ENCODE measurements around the gene RRAGC.

The RRAGC gene

GRCh38 chr1:38859561-38860453 lies at the start of gene RRAGC:
Gene RRAGC (minus strand): TSS chr1:38859772. CDS start chr1:38859646, 126 bp downstream.
- Histone ChIP-seq H3K27me3 (ENCODE audit: control insufficient read depth, insufficient read depth, low read length) (no peaks in the 10 kb centered on the region), H3K9ac (ENCODE audit: low read length) (peak within 1 kb of the TSS; percentile 83), H3K4me3 (ENCODE audit: low read length) (peak within 1 kb of the TSS; percentile 96), H3K4me1 (ENCODE audit: control insufficient read depth, insufficient read depth, low read length) (peaks cover 9% of the 10 kb centered on the region), H3K36me3 (ENCODE audit: control insufficient read depth, insufficient read depth, low read length) (peaks cover 11% of the 10 kb centered on the region), H3K27ac (ENCODE audit: low read depth, low read length) (peak within 1 kb of the TSS; percentile 81)

GRCh38 chr1:38908821-38909220 lies 49.2 kb upstream of the RRAGC start:
- Histone ChIP-seq H3K4me1 (ENCODE audit: control insufficient read depth, insufficient read depth, low read length) (no peaks in the 10 kb centered on the region), H3K36me3 (ENCODE audit: control insufficient read depth, insufficient read depth, low read length) (no peaks in the 10 kb centered on the region), H3K27me3 (ENCODE audit: control insufficient read depth, insufficient read depth, low read length) (no peaks in the 10 kb centered on the region), H3K27ac (ENCODE audit: low read depth, low read length) (no peak overlapping the region), H3K9ac (ENCODE audit: low read length) (no peak overlapping the region), H3K4me3 (ENCODE audit: low read length) (no peak overlapping the region)

- Histone ChIP-seq H3K27ac (ENCODE audit: low read depth, low read length) (no peak overlapping the region), H3K4me1 (ENCODE audit: control insufficient read depth, insufficient read depth, low read length) (no peaks in the 10 kb centered on the region), H3K9ac (ENCODE audit: low read length) (no peak overlapping the region), H3K4me3 (ENCODE audit: low read length) (no peak overlapping the region), H3K27me3 (ENCODE audit: control insufficient read depth, insufficient read depth, low read length) (no peaks in the 10 kb centered on the region), H3K36me3 (ENCODE audit: control insufficient read depth, insufficient read depth, low read length) (no peaks in the 10 kb centered on the region)
Observed at GRCh38 chr1:38905985-38906384, 46.4 kb upstream of the RRAGC start.

GRCh38 chr1:38899560-38899959 lies 40.0 kb upstream of the RRAGC start:
- no peaks in the 10 kb centered on the region for H3K4me1 ChIP-seq (ENCODE audit: control insufficient read depth, insufficient read depth, low read length)
- no peaks in the 10 kb centered on the region for H3K27me3 ChIP-seq (ENCODE audit: control insufficient read depth, insufficient read depth, low read length)
- H3K27ac ChIP-seq (ENCODE audit: low read depth, low read length) = no peak overlapping the region
- H3K4me3 ChIP-seq (ENCODE audit: low read length) = no peak overlapping the region
- H3K36me3 ChIP-seq (ENCODE audit: control insufficient read depth, insufficient read depth, low read length) = no peaks in the 10 kb centered on the region
- H3K9ac ChIP-seq (ENCODE audit: low read length) = no peak overlapping the region

- Histone ChIP-seq H3K4me3 (ENCODE audit: low read length) (no peak overlapping the region), H3K4me1 (ENCODE audit: control insufficient read depth, insufficient read depth, low read length) (no peaks in the 10 kb centered on the region), H3K9ac (ENCODE audit: low read length) (no peak overlapping the region), H3K36me3 (ENCODE audit: control insufficient read depth, insufficient read depth, low read length) (no peaks in the 10 kb centered on the region), H3K27ac (ENCODE audit: low read depth, low read length) (no peak overlapping the region), H3K27me3 (ENCODE audit: control insufficient read depth, insufficient read depth, low read length) (no peaks in the 10 kb centered on the region)
Observed at GRCh38 chr1:38898653-38899230, 39.2 kb upstream of the RRAGC start.

- H3K4me3 ChIP-seq (ENCODE audit: low read length) = no peak overlapping the region
- H3K36me3 ChIP-seq (ENCODE audit: control insufficient read depth, insufficient read depth, low read length) = peaks cover 3% of the 10 kb centered on the region
- no peak overlapping the region for H3K9ac ChIP-seq (ENCODE audit: low read length)
- H3K27me3 ChIP-seq (ENCODE audit: control insufficient read depth, insufficient read depth, low read length) = no peaks in the 10 kb centered on the region
- no peaks in the 10 kb centered on the region for H3K4me1 ChIP-seq (ENCODE audit: control insufficient read depth, insufficient read depth, low read length)
- H3K27ac ChIP-seq (ENCODE audit: low read depth, low read length) = no peak overlapping the region
Observed at GRCh38 chr1:38896169-38896568, 36.6 kb upstream of the RRAGC start.

- Histone ChIP-seq H3K27me3 (ENCODE audit: control insufficient read depth, insufficient read depth, low read length) (no peaks in the 10 kb centered on the region), H3K9ac (ENCODE audit: low read length) (no peak overlapping the region), H3K27ac (ENCODE audit: low read depth, low read length) (no peak overlapping the region), H3K4me1 (ENCODE audit: control insufficient read depth, insufficient read depth, low read length) (no peaks in the 10 kb centered on the region), H3K4me3 (ENCODE audit: low read length) (no peak overlapping the region), H3K36me3 (ENCODE audit: control insufficient read depth, insufficient read depth, low read length) (peaks cover 3% of the 10 kb centered on the region)
Observed at GRCh38 chr1:38892976-38893375, 33.4 kb upstream of the RRAGC start.

- Histone ChIP-seq H3K4me1 (ENCODE audit: control insufficient read depth, insufficient read depth, low read length) (no peaks in the 10 kb centered on the region), H3K36me3 (ENCODE audit: control insufficient read depth, insufficient read depth, low read length) (peaks cover 3% of the 10 kb centered on the region), H3K27ac (ENCODE audit: low read depth, low read length) (no peak overlapping the region), H3K27me3 (ENCODE audit: control insufficient read depth, insufficient read depth, low read length) (no peaks in the 10 kb centered on the region), H3K9ac (ENCODE audit: low read length) (no peak overlapping the region), H3K4me3 (ENCODE audit: low read length) (no peak overlapping the region)
Observed at GRCh38 chr1:38891753-38892152, 32.2 kb upstream of the RRAGC start.

- Histone ChIP-seq H3K27me3 (ENCODE audit: control insufficient read depth, insufficient read depth, low read length) (no peaks in the 10 kb centered on the region), H3K9ac (ENCODE audit: low read length) (no peak overlapping the region), H3K27ac (ENCODE audit: low read depth, low read length) (no peak overlapping the region), H3K4me1 (ENCODE audit: control insufficient read depth, insufficient read depth, low read length) (no peaks in the 10 kb centered on the region), H3K36me3 (ENCODE audit: control insufficient read depth, insufficient read depth, low read length) (peaks cover 3% of the 10 kb centered on the region), H3K4me3 (ENCODE audit: low read length) (no peak overlapping the region)
Observed at GRCh38 chr1:38889589-38889988, 30.0 kb upstream of the RRAGC start.

- Histone ChIP-seq H3K4me1 (ENCODE audit: control insufficient read depth, insufficient read depth, low read length) (no peaks in the 10 kb centered on the region), H3K27ac (ENCODE audit: low read depth, low read length) (no peak overlapping the region), H3K27me3 (ENCODE audit: control insufficient read depth, insufficient read depth, low read length) (no peaks in the 10 kb centered on the region), H3K4me3 (ENCODE audit: low read length) (no peak overlapping the region), H3K9ac (ENCODE audit: low read length) (no peak overlapping the region), H3K36me3 (ENCODE audit: control insufficient read depth, insufficient read depth, low read length) (peaks cover 3% of the 10 kb centered on the region)
Observed at GRCh38 chr1:38888423-38889333, 29.1 kb upstream of the RRAGC start.

- Histone ChIP-seq H3K4me1 (ENCODE audit: control insufficient read depth, insufficient read depth, low read length) (no peaks in the 10 kb centered on the region), H3K36me3 (ENCODE audit: control insufficient read depth, insufficient read depth, low read length) (no peaks in the 10 kb centered on the region)
Observed at GRCh38 chr1:38885092-38885491, 25.5 kb upstream of the RRAGC start.

GRCh38 chr1:38881487-38881886 lies 21.9 kb upstream of the RRAGC start, which contains the start of gene GJA9:
Gene GJA9 (minus strand): TSS chr1:38881587. CDS start chr1:38876098, 5,489 bp downstream.
- Histone ChIP-seq H3K27ac (ENCODE audit: low read depth, low read length) (no peak within 1 kb of the TSS), H3K9ac (ENCODE audit: low read length) (no peak within 1 kb of the TSS), H3K27me3 (ENCODE audit: control insufficient read depth, insufficient read depth, low read length) (no peaks in the 10 kb centered on the region), H3K4me3 (ENCODE audit: low read length) (no peak within 1 kb of the TSS), H3K36me3 (ENCODE audit: control insufficient read depth, insufficient read depth, low read length) (no peaks in the 10 kb centered on the region), H3K4me1 (ENCODE audit: control insufficient read depth, insufficient read depth, low read length) (no peaks in the 10 kb centered on the region)

More at GRCh38 chr1:38885092-38885491, 25.5 kb upstream of the RRAGC start:
- no peak overlapping the region for H3K27ac ChIP-seq (ENCODE audit: low read depth, low read length)
- H3K4me3 ChIP-seq (ENCODE audit: low read length) = no peak overlapping the region
- H3K27me3 ChIP-seq (ENCODE audit: control insufficient read depth, insufficient read depth, low read length) = no peaks in the 10 kb centered on the region
- H3K9ac ChIP-seq (ENCODE audit: low read length) = no peak overlapping the region
